ENCODE results near the gene RASGEF1B.

GRCh38 chr4:81407726-81408125 lies 64.0 kb downstream of the RASGEF1B start:
- TF ChIP-seq CTCF (IDR thresholded peaks at IDR 0.05; ENCODE audit: low read depth, low read length, missing input control) (no peak), RAD21 (IDR thresholded peaks at IDR 0.05) (no peak), MAX (IDR thresholded peaks at IDR 0.05) (no peak), HNF4A (conservative IDR thresholded peaks at IDR 0.05) (no peak), REST (IDR thresholded peaks at IDR 0.05) (no peak), EGR1 (IDR thresholded peaks at IDR 0.05; ENCODE audit: low read depth in 2 of 2) (no peak), RXRA (IDR thresholded peaks at IDR 0.05) (no peak), YY1 (IDR thresholded peaks at IDR 0.05) (no peak), TAF1 (conservative IDR thresholded peaks at IDR 0.05) (no peak), ATF3 (IDR thresholded peaks at IDR 0.05) (no peak), GABPA (IDR thresholded peaks at IDR 0.05 in 1 of 2, conservative IDR thresholded peaks at IDR 0.05 in 1 of 2) (no peak), JUND (IDR thresholded peaks at IDR 0.05) (no peak)

All from liver (tissue), 3 donors.